Fibroblast of lung (primary cell): Measurements from ENCODE around the gene NRG2. TPM values are rescaled to one million over a fixed set of nuclear protein-coding genes. Genes with fewer than 3 reads are reported as not detected.

Experiments
- DNase-seq, 2 donors: peaks; one replicate each; pipeline versions ENCODE4 v3.0.0 to v3.0.0-alpha.2; 2010; ENCODE audit warnings: low read depth in 2 of 2
- H2AFZ ChIP-seq: 2 replicates; pipeline ENCODE4 v1.5.1; 2012; ENCODE audit warnings: low read length, control low read depth, inconsistent platforms
- H3K27ac ChIP-seq: 2 replicates; pipeline ENCODE4 v1.5.1; 2011; ENCODE audit warnings: low read length, control low read depth; ENCODE audit not compliant: insufficient read depth
- H3K27me3 ChIP-seq: 2 replicates; pipeline ENCODE4 v1.5.1; 2011; ENCODE audit warnings: mild to moderate bottlenecking, low read length; ENCODE audit not compliant: control insufficient read depth, insufficient read depth
- H3K36me3 ChIP-seq: 2 replicates; pipeline ENCODE4 v1.5.1; 2011; ENCODE audit warnings: low read length; ENCODE audit not compliant: control insufficient read depth, insufficient read depth
- H3K4me1 ChIP-seq: 2 replicates; pipeline ENCODE4 v1.5.1; 2011; ENCODE audit warnings: low read length; ENCODE audit not compliant: control insufficient read depth, insufficient read depth; ENCODE audit errors: extremely low read depth
- H3K4me2 ChIP-seq: 2 replicates; pipeline ENCODE4 v1.5.1; 2011; ENCODE audit warnings: low read length, control low read depth; ENCODE audit not compliant: insufficient read depth; ENCODE audit errors: extremely low read depth
- H3K4me3 ChIP-seq, 4 experiments: fragments of 200-600 bp in 1 of 4; sonication (generic) in 1 of 4; replicated peaks in 1 of 4; 2 replicates each; pipeline ENCODE4 v1.5.1; 2011 to 2016; ENCODE audit warnings: low read length in 4 of 4, low read depth in 3 of 4, mild to moderate bottlenecking in 3 of 4, control low read depth in 2 of 4, inconsistent platforms in 1 of 4, mixed read lengths in 1 of 4; ENCODE audit not compliant: insufficient read depth in 1 of 4; ENCODE audit errors: control extremely low read depth in 1 of 4
- H3K79me2 ChIP-seq: 2 replicates; pipeline ENCODE4 v1.5.1; 2012; ENCODE audit warnings: mild to moderate bottlenecking, low read length, inconsistent platforms; ENCODE audit not compliant: control insufficient read depth, insufficient read depth
- H3K9ac ChIP-seq: 2 replicates; pipeline ENCODE4 v1.5.1; 2011; ENCODE audit warnings: mild to moderate bottlenecking, low read length, control low read depth; ENCODE audit not compliant: insufficient read depth
- H3K9me3 ChIP-seq: 2 replicates; pipeline ENCODE4 v1.5.1; 2012; ENCODE audit warnings: low read depth, low read length; ENCODE audit not compliant: control insufficient read depth, insufficient read depth
- H4K20me1 ChIP-seq: 2 replicates; pipeline ENCODE4 v1.5.1; 2011; ENCODE audit warnings: low read length; ENCODE audit not compliant: control insufficient read depth, insufficient read depth; ENCODE audit errors: extremely low read depth
- CTCF ChIP-seq, 2 donors: IDR thresholded peaks in 1 of 2; conservative IDR thresholded peaks in 1 of 2; 1 replicate in 1 of 2; 2 replicates in 1 of 2; pipeline ENCODE4 v1.5.1; 2011 to 2012; ENCODE audit warnings: low read length in 2 of 2, control low read depth in 1 of 2, inconsistent platforms in 1 of 2, low read depth in 1 of 2, mild to moderate bottlenecking in 1 of 2
- EZH2 ChIP-seq: IDR thresholded peaks from 2 replicates; pipeline ENCODE4 v1.5.1; 2012; ENCODE audit warnings: low read length, control low read depth, mild to moderate bottlenecking; ENCODE audit errors: missing control alignments
- polyA plus RNA-seq, 2 donors: library from polyadenylated mRNA; depleted of rRNA in 1 of 2; stranded (reverse) in 1 of 2; unstranded in 1 of 2; fragments of >200 nt; gene quantifications; 2 replicates each; pipeline ENCODE4 v1.2.1, GENCODE V29; 2011 to 2012; ENCODE audit warnings: missing spikeins in 1 of 2
- total RNA-seq: library from RNA; depleted of rRNA; stranded (reverse); fragments of >200 nt; gene quantifications from 2 replicates; pipeline ENCODE4 v1.2.1, GENCODE V29; 2014

Gene NRG2
- total and polyA plus RNA-seq, 2 donors (not counting 1 experiment from before 2014, with no cell fraction given): 0.28 to 1.3 TPM

- Histone ChIP-seq H3K4me3 (no peak overlapping the region), H4K20me1 (no peaks in the 10 kb centered on the region), H3K36me3 (no peaks in the 10 kb centered on the region), H3K79me2 (no peaks in the 10 kb centered on the region), H2AFZ (no peak overlapping the region), H3K4me2 (no peak overlapping the region), H3K9ac (no peak overlapping the region), H3K27ac (no peak overlapping the region), H3K4me1 (no peaks in the 10 kb centered on the region), H3K9me3 (no peaks in the 10 kb centered on the region), H3K27me3 (peaks cover 10% of the 10 kb centered on the region)
- no peak for DNase-seq
- TF ChIP-seq CTCF (conservative IDR thresholded peaks at IDR 0.05 in 1 of 2, IDR thresholded peaks at IDR 0.05 in 1 of 2; ENCODE audit: low read depth in 1 of 2, low read length in 2 of 2) (no peak), EZH2 (no peak)
Measured at GRCh38 chr5:139871614-139872013, 171.5 kb downstream of the NRG2 start.

- Histone ChIP-seq H3K4me2 (no peak overlapping the region), H3K79me2 (no peaks in the 10 kb centered on the region), H3K4me1 (no peaks in the 10 kb centered on the region), H3K36me3 (no peaks in the 10 kb centered on the region), H3K4me3 (no peak overlapping the region), H3K9ac (no peak overlapping the region), H3K9me3 (no peaks in the 10 kb centered on the region), H4K20me1 (no peaks in the 10 kb centered on the region), H2AFZ (no peak overlapping the region), H3K27ac (no peak overlapping the region), H3K27me3 (peaks cover 10% of the 10 kb centered on the region)
- no peak for DNase-seq
- TF ChIP-seq CTCF (conservative IDR thresholded peaks at IDR 0.05 in 1 of 2, IDR thresholded peaks at IDR 0.05 in 1 of 2; ENCODE audit: low read depth in 1 of 2, low read length in 2 of 2) (no peak), EZH2 (no peak)
Measured at GRCh38 chr5:139870677-139871076, 172.4 kb downstream of the NRG2 start.

GRCh38 chr5:139869042-139869790 lies 173.9 kb downstream of the NRG2 start:
- H3K9me3 ChIP-seq: no peaks in the 10 kb centered on the region
- H3K27ac ChIP-seq: no peak overlapping the region
- no peak for DNase-seq
- H3K9ac ChIP-seq: no peak overlapping the region
- no peak overlapping the region for H2AFZ ChIP-seq
- H3K4me2 ChIP-seq: no peak overlapping the region
- no peaks in the 10 kb centered on the region for H3K4me1 ChIP-seq
- H3K36me3 ChIP-seq: no peaks in the 10 kb centered on the region
- no peak overlapping the region for H3K4me3 ChIP-seq
- H3K27me3 ChIP-seq: peaks cover 10% of the 10 kb centered on the region
- TF ChIP-seq CTCF (conservative IDR thresholded peaks at IDR 0.05 in 1 of 2, IDR thresholded peaks at IDR 0.05 in 1 of 2; ENCODE audit: low read depth in 1 of 2, low read length in 2 of 2) (no peak), EZH2 (no peak)
- H3K79me2 ChIP-seq: no peaks in the 10 kb centered on the region
- no peaks in the 10 kb centered on the region for H4K20me1 ChIP-seq
